ENCODE results near the gene FAAP100.

DNA sequence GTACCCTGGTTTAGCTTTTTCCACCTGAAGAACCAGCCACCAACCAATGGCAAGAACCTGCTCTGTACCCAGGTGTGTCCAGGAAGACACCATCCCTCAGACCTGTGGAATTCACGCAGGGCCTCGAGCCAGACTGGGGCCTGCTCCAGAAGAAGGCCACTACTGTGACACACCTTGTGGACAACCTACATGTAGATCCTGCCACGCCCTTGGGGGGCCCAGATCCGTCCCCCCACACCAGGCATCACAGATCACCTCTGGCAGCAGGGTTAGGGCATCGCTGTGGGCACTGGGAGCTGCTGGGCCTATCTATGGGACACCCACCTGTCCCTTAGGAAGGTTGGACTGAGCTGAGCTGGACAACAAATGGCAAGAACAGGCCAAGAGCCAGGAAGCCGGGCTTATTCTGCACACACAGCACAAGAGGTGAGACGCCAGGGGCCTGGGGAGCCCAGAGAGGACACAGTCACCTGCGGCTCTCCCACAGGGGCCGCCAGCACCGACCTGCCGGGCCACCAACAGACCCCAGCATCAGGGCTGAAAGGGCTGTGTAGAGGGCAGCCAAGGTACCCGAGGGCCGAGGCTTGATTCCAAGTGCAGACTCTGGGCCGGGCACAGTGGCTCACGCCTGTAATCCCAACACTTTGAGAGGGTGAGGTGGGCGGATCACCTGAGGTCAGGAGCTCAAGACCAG lies 7.7 kb downstream of the FAAP100 start:
- TF ChIP-seq, protein P1, sequence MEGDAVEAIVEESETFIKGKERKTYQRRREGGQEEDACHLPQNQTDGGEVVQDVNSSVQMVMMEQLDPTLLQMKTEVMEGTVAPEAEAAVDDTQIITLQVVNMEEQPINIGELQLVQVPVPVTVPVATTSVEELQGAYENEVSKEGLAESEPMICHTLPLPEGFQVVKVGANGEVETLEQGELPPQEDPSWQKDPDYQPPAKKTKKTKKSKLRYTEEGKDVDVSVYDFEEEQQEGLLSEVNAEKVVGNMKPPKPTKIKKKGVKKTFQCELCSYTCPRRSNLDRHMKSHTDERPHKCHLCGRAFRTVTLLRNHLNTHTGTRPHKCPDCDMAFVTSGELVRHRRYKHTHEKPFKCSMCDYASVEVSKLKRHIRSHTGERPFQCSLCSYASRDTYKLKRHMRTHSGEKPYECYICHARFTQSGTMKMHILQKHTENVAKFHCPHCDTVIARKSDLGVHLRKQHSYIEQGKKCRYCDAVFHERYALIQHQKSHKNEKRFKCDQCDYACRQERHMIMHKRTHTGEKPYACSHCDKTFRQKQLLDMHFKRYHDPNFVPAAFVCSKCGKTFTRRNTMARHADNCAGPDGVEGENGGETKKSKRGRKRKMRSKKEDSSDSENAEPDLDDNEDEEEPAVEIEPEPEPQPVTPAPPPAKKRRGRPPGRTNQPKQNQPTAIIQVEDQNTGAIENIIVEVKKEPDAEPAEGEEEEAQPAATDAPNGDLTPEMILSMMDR (IDR thresholded peaks at IDR 0.05): no peak
- TF ChIP-seq POLR2A (IDR thresholded peaks at IDR 0.05): no peak

All from right lobe of liver (tissue), 4 donors.